ENCODE data around the gene ZNF629.

GRCh38 chr16:30820952-30821421 is 34.0 kb upstream of the ZNF629 start:
- TF ChIP-seq, protein P1, sequence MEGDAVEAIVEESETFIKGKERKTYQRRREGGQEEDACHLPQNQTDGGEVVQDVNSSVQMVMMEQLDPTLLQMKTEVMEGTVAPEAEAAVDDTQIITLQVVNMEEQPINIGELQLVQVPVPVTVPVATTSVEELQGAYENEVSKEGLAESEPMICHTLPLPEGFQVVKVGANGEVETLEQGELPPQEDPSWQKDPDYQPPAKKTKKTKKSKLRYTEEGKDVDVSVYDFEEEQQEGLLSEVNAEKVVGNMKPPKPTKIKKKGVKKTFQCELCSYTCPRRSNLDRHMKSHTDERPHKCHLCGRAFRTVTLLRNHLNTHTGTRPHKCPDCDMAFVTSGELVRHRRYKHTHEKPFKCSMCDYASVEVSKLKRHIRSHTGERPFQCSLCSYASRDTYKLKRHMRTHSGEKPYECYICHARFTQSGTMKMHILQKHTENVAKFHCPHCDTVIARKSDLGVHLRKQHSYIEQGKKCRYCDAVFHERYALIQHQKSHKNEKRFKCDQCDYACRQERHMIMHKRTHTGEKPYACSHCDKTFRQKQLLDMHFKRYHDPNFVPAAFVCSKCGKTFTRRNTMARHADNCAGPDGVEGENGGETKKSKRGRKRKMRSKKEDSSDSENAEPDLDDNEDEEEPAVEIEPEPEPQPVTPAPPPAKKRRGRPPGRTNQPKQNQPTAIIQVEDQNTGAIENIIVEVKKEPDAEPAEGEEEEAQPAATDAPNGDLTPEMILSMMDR (IDR thresholded peaks at IDR 0.05): no peak
- no peak for TF ChIP-seq POLR2A (IDR thresholded peaks at IDR 0.05)
